Measurements from ENCODE around the gene ACP3.

Gene ACP3

DNA sequence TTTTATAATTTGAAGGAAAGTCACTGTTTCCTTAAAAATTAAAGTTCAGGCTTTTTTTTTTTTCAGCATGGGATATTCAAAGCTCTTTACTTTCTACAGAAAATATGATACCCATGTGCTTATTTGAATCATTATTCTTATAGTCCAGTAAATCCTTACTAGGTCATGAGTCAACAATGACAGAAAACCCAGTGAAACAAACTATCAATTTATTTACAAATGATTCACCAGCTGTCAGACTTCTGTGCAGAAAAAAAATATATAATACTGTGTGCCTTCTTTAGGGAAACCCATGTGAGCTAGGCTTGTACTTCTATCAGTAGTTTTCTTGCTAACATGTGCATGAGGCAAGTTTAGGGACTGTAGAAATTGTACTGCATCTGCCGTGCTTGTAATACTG lies 1.2 kb downstream of the ACP3 start:
- DNase-seq: no peak

DNA sequence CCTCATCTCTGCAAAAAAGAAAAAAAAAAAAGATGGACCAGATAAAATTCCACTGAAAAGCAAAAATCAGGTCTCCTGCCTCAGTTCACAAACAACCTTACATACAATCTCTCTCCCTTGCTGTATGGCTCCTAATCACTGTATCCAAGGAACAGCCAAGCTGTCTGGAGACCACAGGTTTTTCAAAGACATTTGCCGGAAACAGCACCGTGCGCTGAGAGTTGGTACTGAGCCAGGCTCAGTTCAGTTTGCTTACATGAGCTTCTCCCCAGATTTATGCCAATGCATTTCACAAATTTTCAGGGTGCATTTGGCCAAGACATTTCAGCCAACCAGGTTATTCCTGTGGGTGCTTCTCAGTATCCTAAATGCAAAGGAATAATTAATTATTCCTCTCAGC lies 4.1 kb downstream of the ACP3 start:
- no peak for DNase-seq

DNA sequence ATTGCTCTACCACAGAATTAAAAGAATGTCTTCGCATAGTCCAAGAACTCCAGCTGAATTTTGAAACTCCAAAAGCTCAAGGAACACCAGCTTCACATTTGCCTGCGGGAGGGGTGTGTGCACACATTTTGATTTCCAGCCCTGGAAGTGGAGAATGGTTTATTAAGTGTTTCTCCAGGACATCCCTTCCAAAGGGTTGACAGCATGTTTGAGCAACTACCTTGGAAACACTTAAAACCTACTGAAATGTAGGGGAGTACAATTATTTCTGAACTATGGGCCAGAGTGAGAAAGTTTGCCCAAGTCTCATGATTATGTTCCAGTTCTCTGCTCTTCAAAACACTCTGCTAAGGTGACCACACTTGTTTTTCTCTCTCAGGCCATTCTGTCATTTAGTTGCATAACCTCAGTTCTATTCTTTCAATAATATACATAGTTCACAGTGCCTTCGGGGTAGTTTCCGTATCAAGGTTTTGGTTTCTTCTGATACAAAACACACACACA lies 7.9 kb downstream of the ACP3 start:
- DNase-seq: no peak

DNA sequence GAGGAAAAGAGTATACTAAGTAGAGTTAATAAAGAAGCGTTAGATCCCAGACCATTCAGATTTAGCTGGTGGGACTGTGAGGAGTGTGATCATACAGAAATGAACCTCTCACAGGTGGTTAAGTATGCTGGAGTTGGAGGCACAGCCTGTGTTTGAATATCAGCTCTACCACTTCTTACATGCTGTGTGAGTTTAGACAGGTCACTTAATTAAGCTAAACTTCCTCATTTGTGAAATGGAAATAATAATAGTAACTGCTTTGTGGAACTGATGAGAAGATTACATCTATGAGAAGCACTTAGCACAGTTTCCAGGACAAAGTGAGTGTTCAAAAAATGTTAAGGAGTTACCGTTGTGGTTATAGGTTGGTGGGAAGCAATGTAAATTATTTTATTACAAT lies 8.4 kb downstream of the ACP3 start:
- no peak for DNase-seq

DNA sequence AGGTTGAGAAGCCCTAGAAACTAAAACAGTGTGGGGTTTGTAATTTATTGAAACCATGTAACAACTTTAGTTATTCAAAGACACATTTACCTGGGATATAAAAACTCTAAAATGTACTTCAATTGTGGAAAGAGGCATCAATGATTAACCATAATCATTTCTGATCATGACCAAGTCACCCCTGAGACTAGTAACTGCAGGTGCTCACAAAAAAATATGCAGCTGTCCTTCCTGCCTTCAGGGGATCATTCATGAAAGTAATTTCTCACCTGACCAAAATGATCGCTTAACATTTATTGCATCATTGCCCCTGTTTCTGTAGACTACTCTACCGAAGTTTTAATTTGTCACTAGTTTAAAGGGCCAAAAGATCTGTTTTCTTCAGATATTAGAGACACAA lies 9.0 kb downstream of the ACP3 start:
- DNase-seq: no peak

DNA sequence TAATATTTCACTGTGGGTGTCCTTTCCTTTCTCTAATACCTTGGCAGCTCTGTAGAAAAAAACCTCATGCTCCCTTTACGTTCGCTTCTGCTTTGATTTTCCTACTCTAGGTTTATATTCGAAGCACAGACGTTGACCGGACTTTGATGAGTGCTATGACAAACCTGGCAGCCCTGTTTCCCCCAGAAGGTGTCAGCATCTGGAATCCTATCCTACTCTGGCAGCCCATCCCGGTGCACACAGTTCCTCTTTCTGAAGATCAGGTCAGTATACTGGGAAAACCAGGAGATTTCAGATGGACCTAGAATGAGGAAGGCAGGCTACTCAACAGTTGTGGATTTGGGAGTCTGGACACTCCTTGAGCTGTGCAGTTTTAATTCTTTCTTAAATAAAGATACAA lies 14.9 kb downstream of the ACP3 start:
- no peak for DNase-seq

DNA sequence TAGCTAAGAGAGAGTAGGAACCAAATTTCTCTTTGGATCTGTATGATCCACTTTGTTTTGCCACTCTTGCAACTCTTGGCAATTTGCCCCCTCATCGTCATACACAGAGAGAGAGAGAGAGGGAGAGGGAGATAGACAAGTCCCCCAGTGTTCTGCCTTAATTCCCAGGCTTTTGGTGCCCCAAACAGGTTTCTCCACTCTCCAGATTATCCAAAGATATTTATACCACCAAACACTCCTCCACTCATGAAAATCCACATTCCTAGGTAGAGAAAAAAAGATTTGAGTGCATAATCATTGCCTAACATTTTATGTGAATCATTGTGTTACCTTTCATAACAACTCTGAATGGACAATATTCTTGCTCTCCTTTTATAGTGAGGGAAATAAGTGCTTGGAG lies 15.3 kb downstream of the ACP3 start:
- DNase-seq: no peak

DNA sequence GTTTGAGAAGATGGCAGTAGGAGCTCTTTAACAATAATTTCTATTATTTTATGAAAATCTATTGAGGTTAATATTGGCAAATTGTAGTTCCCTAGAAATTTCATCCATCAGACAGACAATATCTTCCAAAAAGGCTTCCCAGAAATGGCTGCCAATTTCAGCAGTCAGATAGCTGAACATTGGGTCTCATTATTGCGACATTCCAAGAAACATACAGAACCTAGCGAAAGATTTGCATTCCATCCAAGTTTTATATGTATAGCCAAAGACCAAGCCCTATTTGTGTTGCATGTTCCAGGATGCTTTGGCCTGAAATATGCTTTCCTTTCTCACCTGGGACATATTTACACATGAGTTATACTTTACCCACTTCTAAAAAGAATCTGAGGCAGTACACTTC lies 24.5 kb downstream of the ACP3 start:
- no peak for DNase-seq

DNA sequence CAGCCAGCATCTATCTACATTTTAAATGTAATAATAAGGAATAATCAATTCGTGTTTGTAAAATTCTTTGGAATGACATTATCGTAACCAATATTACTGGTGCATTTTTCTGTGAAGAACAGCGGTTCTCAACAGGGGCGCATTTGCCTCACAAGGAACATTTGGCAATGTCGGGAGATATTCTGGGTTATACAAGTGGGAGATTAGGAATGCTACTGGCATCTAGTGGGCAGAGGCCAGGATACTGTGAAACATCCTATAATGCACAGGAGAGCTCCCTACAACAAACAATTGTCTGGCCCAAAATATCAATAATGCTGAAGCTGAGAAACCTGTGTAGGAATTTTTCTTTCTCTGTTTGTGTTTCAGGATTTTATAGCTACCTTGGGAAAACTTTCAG lies 25.0 kb downstream of the ACP3 start:
- DNase-seq: no peak

DNA sequence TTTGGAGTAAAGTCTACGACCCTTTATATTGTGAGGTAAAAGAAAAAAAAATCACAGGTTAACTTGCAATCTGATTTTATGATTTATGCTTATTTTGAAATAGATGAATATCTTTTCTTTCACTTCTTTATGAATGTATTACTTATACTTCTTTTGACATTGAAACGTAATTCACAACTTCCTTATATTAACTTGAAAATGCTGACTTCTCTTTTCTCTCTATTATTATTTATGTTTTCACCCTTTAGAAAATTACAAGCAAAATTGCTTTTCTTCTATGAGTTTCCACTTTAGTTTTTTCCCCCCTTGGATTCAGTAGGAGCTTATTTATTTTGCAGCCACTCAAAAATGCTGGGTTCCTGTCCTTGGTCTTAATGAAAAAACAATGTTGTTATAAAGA lies 25.4 kb downstream of the ACP3 start:
- no peak for DNase-seq

DNA sequence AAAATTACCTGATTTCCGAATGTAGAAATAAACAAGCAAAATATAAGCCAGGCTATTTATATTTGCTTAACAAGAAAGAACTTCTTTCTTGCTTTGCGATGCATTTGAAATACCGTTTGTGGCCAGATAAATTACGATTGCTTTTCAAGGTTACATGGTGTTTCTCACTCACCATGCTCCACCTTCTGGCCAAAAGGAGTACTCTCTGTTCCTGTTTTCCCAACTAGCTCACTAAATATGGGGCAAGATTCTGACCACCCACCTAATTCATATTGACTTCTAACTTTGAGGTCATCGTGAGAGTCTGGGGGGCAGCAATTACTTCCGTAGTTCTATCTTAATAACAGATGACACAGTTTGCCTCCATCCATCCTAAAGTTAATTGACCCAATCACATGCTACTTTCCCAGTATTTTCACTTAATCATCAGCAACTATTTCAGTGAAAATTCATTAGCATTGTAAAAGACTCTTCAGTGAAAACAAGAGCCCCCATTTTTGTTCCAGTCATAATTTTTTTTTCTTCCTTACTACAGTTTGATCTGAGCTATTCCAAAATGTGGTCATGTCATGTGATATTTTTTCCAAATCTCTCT lies 25.9 kb downstream of the ACP3 start:
- DNase-seq: no peak

DNA sequence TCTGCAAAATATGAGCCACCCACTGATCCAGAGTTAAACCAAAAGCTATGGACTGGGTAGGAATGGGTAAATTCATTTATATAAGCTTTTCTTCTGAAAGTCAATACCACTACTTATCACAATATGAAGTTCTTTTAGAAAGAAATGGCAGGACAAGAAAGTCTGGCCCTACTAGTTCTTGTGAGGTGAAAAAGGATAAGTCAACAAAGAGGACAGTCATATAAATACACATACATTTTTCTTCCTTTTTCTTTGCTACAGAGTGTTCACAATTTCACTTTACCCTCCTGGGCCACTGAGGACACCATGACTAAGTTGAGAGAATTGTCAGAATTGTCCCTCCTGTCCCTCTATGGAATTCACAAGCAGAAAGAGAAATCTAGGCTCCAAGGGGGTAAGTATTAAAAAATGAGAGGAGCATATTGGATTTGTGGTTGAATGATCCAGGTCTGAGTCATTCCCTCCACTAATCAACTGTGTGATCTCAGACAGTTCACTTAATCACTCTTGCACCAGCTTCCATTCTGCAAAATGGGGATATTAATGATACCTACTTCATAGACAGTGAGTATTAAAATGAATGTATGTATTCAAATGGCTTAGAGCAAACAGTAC lies 27.6 kb downstream of the ACP3 start:
- no peak for DNase-seq

DNA sequence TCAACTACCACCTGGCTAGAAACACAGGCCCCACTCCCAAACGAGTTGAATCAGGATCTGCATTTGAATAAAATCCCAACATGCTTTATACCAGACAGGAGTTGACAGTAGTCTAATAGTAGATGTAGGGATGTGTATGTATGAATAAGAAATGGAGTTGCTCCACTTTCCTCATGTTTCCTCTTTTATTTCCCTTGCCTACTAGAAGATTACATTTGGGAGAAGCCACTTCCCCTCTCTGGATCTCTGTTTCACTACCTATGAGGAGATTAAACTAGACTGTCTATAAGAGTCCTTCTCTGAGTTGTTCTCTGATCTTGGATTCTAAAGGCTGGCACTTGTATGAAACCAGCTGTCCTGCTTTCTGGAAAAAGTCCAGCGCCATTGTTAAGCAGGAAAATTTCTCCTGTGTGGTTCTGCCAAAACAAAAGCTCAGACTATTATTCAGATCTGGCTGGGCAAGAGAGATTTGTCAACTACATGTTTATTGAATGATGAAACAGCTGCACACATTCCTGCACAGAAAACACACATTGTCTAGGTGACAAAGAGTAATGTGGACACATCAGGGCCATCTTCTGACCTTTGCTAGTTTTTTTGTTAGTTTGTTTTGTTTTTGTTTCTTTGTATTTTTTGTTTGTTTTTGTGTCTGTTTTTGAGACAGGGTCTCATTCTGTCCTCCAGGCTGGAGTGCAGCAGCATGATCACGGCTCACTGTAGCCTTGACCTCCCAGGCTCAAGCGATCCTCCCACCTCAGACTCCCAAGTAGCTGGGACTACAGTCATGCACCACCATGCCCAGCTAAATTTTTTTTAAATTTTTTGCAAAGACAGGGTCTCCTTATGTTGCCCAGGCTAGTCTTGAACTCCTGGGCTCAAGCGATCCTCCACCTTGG lies 29.9 kb downstream of the ACP3 start:
- DNase-seq: no peak

DNA sequence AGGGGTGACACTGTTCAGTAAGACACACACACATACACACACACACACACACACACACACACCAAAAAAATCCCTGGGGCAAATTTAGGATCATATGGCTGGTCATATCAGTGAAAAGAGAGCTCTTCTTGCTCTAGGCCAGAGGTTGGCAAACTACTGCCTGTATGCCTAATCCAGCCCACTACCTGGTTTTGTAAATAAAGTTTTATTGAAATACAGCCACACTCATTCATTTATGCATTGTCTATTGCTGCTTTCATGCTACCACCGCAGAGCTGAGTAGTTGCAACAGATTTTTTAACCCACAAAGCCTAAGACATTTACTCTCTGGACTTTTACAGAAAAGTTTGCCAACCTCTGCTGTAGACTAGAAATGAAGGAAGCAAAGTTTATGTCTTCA lies 30.6 kb downstream of the ACP3 start:
- no peak for DNase-seq

DNA sequence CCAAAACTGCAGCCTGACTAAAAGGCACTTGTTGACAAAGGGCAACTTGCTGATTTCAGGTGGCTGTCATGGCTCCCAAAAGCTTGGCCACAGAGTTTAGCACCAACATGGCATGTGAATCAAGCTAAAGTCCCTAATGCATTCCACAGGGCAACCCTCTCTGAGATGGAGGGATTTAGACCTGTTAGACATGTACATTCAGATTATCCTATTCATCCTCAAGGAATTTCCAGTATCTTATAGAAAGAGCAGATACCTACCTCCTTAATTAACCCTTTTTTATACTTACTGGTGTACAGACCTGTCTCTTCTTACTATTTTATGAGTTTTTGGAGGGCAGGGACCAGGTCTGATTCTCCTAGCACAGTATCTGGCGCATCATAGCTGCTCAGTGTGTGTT lies 31.3 kb downstream of the ACP3 start:
- no peak for DNase-seq

DNA sequence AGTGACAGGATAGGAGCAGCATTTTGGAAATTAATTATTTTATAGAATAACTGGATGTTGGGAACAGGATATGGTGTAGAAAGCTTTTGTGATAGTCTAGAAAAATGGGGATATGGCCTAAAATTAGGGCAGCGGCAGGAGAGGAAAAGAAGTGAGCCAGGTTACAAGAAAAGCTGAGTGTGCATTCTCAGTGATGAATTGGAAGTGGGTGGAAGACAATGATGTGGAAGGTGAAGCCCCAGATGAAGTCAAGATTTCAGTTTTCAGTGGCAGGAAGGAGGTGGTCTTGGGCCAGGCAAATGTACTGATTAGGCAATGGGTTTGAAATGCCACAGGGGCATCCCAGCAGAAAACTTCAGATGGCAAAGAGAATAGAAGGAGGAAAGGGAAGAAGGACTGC lies 33.6 kb downstream of the ACP3 start:
- no peak for DNase-seq

DNA sequence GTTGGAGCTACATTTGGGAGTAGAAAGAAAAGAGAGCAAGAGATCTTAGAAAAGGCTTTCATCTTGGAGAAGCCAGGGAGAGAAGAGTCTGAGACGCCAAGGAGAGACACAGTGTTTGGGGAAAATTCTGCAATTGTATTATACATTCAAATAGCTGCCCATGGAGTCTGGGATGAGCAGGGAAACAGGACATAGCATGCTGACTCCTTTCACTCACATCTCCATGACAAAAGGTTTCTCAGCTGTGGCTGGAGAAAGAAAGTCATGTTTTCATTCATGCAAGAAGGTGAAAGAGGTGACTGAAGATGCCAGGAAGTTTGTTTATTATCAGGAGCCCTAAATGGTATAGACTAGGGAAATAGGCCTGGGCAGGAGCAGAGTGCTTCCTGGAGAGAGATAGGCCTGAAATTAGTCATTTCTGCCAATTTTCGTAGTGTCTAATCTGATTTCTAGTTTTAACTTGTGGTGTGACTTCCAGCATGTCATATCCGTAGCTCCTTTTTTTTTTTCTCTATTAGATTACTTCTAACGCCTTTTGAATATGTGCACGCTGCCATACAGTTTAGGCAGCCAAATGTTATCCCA lies 34.1 kb downstream of the ACP3 start:
- no peak for DNase-seq

DNA sequence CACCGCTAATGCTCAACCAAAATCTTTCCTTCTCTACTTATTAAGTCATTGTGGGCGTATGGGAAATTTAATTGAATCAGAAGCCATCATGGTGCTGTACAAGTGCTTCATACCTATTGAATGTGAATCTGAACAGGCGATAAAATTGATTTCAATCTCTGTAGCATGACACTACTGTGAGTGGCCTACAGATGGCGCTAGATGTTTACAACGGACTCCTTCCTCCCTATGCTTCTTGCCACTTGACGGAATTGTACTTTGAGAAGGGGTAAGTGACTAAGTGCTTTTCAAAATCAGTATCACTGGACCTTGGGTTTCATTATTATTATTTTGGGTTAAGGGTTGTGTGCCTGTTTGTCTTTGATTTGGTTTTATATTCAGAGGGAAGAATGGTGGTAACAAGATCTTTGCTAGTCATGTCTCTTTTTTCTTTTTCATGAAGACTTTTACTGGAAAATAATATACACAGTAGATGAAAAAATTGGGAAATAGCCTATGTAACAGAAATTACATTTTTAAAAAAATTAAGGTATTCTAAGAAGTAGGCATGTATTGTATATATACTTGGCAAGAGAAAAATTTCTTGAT lies 35.4 kb downstream of the ACP3 start:
- DNase-seq: peak; percentile 57

DNA sequence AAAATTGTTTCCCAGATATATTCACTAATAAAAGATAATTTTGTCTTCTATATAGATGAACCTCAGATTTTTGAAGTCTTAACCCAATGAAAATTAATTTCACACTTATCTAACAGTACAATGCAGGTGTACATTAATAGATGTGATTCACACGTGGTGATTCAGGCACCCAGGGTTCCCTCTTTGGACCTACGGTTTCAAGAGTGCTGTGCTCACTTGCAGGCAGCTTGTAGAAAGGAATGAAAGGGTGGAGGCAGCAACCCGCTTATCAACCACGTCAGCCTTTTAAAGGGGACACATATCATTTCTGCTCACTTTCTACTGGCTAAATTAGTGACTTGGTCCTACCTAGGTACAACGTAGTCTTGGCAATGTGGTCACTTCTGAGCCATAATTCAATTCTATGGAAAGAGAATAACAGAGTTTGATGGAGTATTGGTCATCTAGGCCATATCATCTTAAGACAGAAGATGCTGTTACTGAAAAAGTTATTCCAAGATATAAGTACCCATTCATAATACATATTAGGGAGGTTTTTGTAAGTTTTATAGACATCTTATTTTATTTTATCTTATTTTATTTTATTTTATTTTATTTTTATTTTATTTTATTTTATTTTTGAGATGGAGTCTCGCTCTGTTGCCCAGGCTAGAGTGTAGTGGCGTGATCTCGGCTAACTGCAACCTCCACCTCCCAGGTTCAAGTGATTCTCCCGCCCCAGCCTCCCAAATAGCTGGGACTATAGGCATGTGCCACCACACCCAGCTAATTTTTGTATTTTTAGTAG lies 37.9 kb downstream of the ACP3 start:
- no peak for DNase-seq

DNA sequence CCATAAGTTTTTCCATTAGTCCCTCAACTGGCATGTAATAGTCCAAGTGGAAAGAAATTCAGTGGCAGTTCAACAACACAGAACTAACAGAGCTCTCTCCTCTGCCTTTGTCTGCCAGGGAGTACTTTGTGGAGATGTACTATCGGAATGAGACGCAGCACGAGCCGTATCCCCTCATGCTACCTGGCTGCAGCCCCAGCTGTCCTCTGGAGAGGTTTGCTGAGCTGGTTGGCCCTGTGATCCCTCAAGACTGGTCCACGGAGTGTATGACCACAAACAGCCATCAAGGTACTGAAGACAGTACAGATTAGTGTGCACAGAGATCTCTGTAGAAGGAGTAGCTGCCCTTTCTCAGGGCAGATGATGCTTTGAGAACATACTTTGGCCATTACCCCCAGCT lies 39.4 kb downstream of the ACP3 start:
- DNase-seq: no peak

DNA sequence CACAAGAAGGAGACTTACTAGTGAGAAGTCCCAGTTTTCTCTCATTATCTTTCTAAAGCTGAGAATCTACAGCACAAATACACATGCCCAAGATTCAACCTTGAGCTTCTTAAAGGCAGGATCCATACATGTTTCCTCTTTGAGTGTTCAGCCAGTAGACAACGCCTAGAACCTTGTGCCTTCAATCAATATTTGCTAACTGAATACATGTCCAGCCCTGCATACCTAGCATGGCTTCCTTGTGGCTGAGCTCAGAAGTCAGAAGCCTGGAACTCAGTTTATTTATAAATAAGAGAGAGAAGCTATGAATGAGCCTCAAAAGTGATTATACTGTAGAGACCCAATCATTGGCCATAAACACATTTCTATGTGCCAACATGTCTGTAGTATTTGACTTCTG lies 43.5 kb downstream of the ACP3 start:
- no peak for DNase-seq

DNA sequence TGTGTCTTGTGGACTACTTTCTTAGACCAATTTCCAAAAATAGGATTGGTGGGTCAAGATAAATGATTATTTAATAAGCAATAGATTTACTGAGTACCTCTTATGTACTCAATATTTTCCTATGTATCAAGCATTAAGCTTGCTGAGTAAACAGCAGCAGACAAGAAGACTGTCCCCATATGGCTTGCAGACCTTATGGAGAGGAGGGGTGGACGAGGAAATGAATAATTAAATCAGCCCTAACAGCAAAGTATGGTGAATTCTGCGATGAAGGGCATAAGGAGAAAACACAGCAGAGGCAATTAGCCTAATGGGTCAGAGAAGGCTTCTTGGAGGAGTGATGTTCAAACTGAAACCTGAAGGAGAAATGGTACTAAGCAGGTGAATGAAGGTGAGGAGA lies 45.1 kb downstream of the ACP3 start:
- DNase-seq: no peak

DNA sequence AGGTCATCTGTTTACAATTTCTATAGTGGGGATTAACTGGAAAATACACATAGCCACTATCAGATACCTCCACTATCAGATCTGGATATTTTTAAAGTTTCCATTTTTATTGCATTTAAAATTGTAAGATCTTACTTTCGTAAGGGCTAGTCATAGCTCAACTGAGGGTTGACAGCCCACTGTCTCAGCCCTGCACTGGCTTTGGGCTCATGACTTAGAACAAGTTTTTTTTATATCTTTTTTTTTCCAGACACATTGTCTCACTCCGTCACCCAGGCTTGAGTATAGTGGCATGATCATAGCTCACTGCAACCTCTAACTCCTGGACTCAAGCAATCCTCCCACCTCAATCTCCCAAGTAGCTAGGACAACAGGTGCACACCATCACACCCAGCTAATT lies 51.3 kb downstream of the ACP3 start:
- no peak for DNase-seq
